ENCODE results near the gene TMIE.

TMIE gene

GRCh38 chr3:46708401-46709156, 7.4 kb downstream of the TMIE start:
- no peak for DNase-seq (ENCODE audit: low read depth, low spot score)

DNA sequence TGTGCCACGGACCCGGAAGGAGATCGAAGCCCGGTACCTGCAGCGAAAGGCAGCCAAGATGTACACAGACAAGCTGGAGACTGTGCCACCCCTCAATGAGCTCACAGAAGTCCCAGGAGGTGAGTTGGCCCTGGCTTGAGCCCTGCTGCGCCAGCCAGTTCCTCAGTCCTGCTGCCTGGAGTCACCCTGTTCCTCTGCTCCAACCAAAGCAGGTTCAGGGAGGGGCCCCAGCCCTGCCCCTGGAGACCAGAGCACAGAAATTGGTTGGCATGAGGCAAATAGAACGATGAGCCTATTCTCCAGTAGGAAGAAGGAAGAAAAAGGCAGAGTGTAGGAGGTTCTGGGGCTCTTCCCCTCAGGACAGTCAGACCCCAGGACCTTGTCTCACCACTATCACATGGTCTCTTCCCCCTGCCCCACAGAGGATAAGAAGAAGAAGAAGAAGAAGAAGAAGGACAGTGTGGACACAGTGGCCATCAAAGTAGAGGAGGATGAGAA, 8.0 kb downstream of the TMIE start:
- DNase-seq (ENCODE audit: low read depth, low spot score) = no peak

GRCh38 chr3:46709721-46710120, 8.5 kb downstream of the TMIE start:
- DNase-seq (ENCODE audit: low read depth, low spot score) = no peak

DNA sequence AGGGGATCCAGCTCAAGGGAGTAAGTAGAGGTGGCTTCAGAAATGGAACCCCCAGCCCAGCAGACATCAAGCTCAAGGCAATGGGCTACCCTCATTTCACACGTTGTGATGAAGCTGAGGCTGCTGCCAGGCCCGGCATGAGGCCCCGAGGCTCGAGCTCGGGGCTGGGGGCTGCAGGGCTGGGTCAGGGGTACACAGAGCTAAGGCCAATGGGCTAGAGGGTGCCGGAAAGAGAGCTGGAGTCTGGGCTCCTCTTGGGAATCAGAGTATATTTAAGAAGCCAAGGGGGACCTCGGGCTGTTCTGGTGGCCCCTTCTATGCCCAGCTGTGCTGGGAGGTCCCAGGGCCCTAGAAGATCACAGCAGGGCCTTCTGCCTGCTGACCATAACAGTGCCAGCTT, 9.0 kb downstream of the TMIE start:
- no peak for DNase-seq (ENCODE audit: low read depth, low spot score)

DNA sequence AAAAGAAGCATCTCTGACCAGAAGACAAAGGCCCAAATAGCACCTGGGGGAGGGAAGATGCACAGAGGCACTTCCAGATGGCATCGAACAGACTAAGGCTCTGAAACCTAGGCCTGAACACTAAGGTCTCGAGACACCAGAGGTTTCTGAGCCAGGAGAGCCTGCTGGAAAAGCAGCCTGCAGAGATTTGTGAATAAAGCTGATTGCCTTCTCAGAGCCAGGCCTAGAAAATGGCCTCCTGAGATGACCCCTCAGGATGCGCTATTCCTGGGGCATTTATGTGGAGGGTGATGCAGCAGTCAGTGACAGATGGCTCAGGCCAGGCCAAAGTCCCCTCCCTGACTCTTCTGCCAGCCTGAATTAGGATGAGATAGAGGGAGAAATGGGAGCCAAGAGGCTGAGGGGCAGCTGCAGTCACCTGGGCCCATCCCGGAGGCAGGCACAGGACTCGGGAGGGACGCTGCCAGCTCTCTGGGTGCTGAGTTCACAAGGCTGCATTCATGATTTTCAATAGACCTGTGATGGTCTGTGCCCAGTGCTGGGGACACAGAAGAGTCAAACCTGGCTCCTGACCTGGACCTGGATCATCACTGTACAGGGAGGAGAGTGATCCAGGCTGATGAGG, 9.6 kb downstream of the TMIE start:
- DNase-seq (ENCODE audit: low read depth, low spot score) = no peak

DNA sequence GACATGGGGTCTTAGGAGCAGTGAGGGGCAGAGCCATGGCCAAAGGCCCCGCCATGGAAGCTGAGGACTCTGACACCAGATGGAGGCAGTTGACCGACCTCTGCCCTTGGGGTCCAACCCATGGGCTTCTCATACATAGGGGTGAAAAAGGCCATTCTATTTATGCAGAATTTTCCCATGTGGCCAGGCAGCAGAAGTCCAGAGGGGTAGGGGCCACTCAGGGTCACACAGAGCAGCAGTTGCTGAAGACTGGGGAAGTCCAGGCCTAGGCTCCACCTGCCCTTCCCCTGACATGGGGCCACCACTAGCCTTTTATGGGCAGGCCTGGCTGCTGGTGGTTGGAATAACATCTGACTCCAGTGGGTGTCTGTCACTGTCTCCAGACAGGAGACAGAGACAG, 10.1 kb downstream of the TMIE start:
- DNase-seq (ENCODE audit: low read depth, low spot score) = no peak

DNA sequence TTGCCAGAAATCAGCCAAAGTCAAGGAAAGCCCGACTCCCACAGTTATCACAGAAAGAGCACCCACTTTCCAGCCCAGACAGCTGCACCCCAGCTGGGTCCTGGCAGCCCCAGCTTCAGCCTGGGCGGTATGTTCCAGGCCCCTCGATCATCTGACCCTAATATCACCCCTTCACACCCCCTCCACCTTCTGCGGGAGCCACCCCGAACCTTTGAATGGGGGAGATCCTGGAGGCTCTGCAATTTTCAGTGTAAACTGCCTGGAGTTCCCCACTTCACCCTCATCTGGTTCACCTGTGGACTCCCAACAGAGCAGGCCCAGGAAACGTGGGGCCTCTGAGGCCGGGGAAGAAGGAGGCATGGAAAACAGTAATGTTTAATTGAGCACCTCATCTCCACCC, 10.6 kb downstream of the TMIE start:
- no peak for DNase-seq (ENCODE audit: low read depth, low spot score)

- no peak for DNase-seq (ENCODE audit: low read depth, low spot score)
Measured at GRCh38 chr3:46712191-46713049, 11.2 kb downstream of the TMIE start.

- DNase-seq (ENCODE audit: low read depth, low spot score) = no peak
Measured at GRCh38 chr3:46713050-46713897, 12.1 kb downstream of the TMIE start.

DNA sequence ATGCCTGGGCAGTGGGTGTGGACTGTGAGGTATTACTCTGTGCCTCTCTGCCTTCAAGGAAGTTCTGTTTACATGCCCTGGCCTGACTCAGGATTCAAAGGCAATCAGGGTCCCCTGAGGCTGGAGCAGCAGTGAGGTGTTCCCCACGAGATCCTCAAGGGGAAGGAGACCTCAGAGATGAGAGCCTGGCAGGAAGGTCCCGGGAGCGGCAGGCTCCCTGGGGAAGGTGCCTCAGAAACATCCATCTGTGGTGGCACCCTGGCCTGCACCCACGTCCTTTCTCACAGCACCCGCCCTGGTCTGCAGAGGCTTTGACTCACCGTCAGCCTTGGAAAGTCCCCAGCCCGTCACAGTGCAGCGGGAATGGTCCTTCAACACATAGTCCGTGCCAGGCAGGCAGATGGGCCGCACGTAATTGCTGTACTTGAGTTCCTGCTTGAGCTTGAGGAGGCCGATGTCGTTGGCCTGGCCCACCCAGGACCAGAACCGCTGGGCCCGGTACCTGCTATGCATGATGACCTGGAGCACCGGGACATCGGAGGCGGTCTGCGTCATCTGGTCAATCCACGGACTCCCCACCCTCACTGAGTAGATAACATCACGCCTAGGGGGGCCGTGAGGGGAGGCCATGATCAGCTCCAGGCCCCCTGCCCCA, 12.8 kb downstream of the TMIE start:
- DNase-seq (ENCODE audit: low read depth, low spot score) = no peak

DNA sequence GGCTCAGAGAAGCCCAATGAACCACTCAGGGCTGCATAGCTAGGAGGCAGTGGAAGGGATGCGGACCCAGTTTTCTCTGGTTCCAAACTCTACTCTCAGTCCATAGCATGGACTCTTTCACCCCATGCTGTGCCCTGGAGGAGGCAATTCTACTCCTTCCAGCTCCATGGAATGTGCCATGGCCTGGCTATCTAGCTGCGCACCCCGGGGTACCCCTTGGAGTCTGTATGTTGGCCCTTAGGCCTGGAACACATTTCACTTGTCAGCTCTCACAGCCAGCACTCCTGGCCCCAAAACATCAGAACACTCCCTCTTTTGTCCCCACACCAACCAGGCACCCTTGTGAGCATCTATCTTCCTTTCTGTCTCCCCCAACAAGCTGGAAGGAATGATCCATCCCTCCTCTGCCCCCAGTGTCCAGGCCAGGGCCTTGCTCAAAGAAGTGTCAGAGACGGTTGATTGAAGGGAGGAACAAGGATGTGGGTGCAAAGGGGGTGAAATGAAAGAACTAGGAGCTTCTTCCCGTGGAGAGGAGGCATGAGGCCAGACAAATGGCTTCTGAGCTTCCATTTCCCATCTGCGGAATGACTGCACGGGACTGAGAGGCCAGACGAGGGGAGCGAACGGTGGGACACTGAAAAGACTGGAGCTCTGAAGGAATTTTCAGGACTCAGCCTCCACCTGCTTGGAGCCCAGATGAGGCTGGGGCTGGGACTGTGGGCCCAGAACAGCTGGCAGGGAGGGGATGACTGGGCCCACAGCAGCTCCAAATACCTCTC, 13.7 kb downstream of the TMIE start:
- no peak for DNase-seq (ENCODE audit: low read depth, low spot score)

GRCh38 chr3:46715507-46716175, 14.4 kb downstream of the TMIE start:
- DNase-seq (ENCODE audit: low read depth, low spot score) = no peak

DNA sequence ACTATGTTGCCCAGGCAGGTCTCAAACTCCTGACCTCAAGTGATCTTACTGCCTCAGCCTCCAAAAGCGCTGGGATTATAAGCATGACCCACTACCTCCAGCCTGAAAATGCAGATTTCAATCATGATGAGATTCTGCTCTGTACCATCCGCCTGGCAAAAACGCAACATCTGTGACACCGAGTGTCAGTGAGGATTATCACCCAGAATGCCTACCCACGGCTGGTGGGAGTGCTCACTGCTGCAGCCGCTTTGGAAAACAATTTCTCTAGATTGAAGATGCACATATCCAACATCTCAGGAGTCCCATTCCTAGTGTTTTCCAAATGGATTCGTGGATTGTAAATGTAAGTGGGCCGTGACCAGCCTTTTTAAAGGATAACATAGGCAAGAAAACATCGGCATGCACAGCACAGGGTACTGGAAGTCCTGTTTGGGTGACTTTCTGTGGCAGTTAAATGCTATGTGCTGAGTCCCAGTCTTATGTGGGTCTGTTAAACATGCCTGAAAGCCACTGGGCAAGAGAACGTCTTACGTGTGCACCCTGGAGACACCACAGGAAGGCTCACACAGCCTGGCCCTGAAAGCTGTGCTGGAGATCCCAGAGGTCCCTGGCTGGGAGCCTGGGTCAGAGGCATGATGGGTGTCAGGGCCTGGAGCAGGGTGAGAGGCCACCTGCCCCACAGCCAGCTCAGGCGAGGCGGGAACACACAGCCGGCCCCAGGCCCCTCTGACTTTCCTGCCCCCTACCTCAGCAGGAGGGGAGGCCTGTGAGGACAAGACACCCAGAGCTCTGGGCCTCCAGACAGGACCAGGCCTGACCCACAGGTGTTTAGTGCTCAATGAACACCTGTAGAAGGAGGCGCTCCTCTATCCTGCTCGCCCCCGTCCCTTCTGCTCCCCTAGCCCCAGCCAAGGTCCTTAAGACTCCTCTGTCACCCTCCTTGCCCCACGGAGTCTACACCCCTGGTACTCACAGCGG, 15.6 kb downstream of the TMIE start:
- no peak for DNase-seq (ENCODE audit: low read depth, low spot score)

DNA sequence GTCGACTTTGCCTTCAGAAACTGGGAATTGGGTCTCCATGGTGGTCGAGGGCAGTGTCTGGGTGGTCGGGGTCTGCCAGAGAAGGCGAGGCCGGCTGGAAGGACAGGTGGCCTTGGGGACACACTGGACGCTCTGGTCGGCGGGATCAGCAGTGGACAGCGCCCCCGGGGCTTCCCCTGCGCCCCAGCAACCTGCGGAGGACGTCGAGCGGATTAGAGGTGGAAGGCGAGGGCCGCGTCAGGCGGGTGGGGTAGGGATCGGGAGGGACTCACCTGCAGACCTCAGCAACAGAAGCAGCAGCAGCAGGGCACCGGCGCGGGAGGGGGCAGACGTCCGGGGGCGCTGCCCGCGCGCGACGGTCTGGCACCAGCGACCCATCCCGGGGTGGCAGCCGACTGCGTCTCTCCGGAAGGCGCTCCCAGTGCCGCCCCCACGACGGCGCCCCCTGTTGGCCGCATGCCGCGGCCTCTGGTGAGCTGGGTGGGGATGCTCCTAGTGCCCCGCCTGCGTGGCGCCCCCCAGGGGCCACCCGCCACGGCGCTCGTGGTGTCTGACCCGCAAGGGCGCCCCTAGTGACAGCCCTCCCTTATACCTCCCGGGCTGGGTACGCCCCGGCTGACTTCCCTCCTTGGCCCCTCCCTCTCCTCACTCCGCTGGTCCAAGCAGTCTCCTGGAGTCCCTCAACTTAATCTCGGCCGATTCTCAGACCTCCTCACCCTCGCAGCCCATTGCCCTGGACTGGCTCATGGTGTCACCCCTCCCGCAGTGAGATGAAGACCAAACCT, 16.4 kb downstream of the TMIE start, which contains the start of gene PRSS50:
TSS of gene PRSS50 (minus strand) at position 423 of the 785 bp plus-strand sequence. CDS start at position 378, 45 bp downstream.
- DNase-seq (ENCODE audit: low read depth, low spot score) = no peak

GRCh38 chr3:46719044-46719565, 17.9 kb downstream of the TMIE start:
- no peak for DNase-seq (ENCODE audit: low read depth, low spot score)

GRCh38 chr3:46719735-46720271, 18.6 kb downstream of the TMIE start:
- DNase-seq (ENCODE audit: low read depth, low spot score) = no peak

GRCh38 chr3:46721009-46721408, 19.8 kb downstream of the TMIE start:
- no peak for DNase-seq (ENCODE audit: low read depth, low spot score)

All from astrocyte of the hippocampus (primary cell).